Tibial nerve (tissue), 4 donors: ENCODE data around the gene PCSK1. TPM values are rescaled to one million over a fixed set of nuclear protein-coding genes. Genes with fewer than 3 reads are reported as not detected.

ENCODE experiments used
- DNase-seq, 2 donors: peaks; one replicate each; pipeline ENCODE4 v3.0.0-alpha.2; 2019; ENCODE audit warnings: low spot score in 2 of 2
- H3K27ac ChIP-seq, 4 donors: fragments of 200-600 bp; sonication (generic) in 3 of 4; one replicate each; pipeline ENCODE4 v1.5.1; 2017 to 2019; ENCODE audit warnings: mild to moderate bottlenecking in 1 of 4
- H3K27me3 ChIP-seq, 2 donors: fragments of 200-600 bp; sonication (generic) in 1 of 2; one replicate each; pipeline versions ENCODE4 v1.5.1 to v1.6.0; 2017 to 2019
- H3K36me3 ChIP-seq, 3 donors: fragments of 200-600 bp; sonication (generic); one replicate each; pipeline ENCODE4 v1.5.1; 2018 to 2019
- H3K4me1 ChIP-seq, 4 donors: fragments of 200-600 bp; sonication (generic) in 3 of 4; one replicate each; pipeline ENCODE4 v1.5.1; 2017 to 2019
- H3K4me3 ChIP-seq, 4 donors: fragments of 200-600 bp; sonication (generic) in 3 of 4; one replicate each; pipeline ENCODE4 v1.5.1; 2017 to 2019; ENCODE audit warnings: mild to moderate bottlenecking in 1 of 4, moderate library complexity in 1 of 4
- H3K9me3 ChIP-seq, 4 donors: fragments of 200-600 bp; sonication (generic) in 3 of 4; one replicate each; pipeline ENCODE4 v1.5.1; 2017 to 2019
- EP300 ChIP-seq, 2 donors: sonication (generic); formaldehyde crosslinking; IDR thresholded peaks; one replicate each; pipeline ENCODE4 v1.6.1; 2017; ENCODE audit warnings: antibody characterized with exemption in 2 of 2, mild to moderate bottlenecking in 1 of 2
- POLR2A ChIP-seq, 2 donors: fragments of 450-650 bp; IDR thresholded peaks; one replicate each; pipeline ENCODE4 v1.6.1; 2017; ENCODE audit warnings: antibody characterized with exemption in 2 of 2, mild to moderate bottlenecking in 2 of 2, moderate library complexity in 2 of 2
- WGBS, 2 donors: methylation state at CpG; one replicate each; pipeline ENCODE4 v1.1.5; 2018; 5-methylcytosine and 5-hydroxymethylcytosine counted together
- total RNA-seq, 4 donors: library from RNA; depleted of rRNA; stranded (reverse); fragments of >200 nt; gene quantifications; one replicate each; pipeline ENCODE4 v1.1.0, GENCODE V29; 2016
- TF ChIP-seq, protein P1 (sequence below), 5 experiments: fragments of 200-600 bp in 3 of 5; fragments of 450-650 bp in 2 of 5; sonication (generic) in 3 of 5; IDR thresholded peaks; one replicate each; pipeline ENCODE4 v1.5.1; 2016 to 2019; ENCODE audit warnings: antibody characterized with exemption in 5 of 5, mild to moderate bottlenecking in 3 of 5, moderate library complexity in 2 of 5

The PCSK1 gene
- total RNA-seq, 4 donors from 2014 or later: 0.22 to 8.1 (median 0.70) TPM

DNA sequence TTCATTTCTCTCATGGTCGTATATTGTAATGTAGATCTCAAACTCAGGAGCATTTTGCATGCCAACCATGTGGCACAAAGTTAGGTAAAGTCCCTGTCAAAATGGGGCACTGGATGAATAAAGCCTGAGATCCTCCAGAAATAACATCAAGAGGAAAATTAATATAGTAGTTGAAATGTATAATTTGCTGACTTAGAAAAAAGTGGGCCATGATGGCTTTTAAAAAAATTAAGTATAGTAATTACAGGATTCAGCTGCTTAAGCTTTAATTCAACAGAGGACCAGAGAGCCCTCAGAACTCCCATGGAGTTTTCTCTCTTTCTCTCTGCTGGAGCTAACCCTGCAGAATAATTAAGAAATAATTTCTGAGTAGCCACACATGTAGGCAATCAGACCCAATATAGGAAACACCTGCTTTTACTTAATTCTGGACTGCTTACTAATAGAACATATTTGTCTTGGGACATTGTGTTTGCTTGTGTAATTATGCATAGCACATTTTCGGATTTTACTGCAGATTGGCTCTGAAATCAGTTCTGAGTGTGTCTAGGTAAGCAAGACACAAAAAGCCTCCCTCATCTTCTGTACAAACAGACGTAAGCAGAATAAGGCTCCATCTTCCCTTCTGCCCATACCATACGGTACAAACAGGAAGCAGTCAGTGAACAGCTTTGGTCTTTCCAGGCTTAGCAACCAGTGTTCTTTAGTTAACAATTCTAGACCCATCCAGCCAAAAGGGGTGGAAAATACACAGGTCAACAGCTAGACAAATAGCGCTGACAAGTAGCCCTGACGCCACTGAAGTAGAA is 26.5 kb upstream of the PCSK1 start:
- H3K27ac ChIP-seq: no peak overlapping the region
- H3K4me3 ChIP-seq: no peak overlapping the region
- DNase-seq: no peak
- TF ChIP-seq POLR2A (IDR thresholded peaks at IDR 0.05): no peak
- no peak for TF ChIP-seq EP300 (IDR thresholded peaks at IDR 0.05)
- TF ChIP-seq, protein P1, sequence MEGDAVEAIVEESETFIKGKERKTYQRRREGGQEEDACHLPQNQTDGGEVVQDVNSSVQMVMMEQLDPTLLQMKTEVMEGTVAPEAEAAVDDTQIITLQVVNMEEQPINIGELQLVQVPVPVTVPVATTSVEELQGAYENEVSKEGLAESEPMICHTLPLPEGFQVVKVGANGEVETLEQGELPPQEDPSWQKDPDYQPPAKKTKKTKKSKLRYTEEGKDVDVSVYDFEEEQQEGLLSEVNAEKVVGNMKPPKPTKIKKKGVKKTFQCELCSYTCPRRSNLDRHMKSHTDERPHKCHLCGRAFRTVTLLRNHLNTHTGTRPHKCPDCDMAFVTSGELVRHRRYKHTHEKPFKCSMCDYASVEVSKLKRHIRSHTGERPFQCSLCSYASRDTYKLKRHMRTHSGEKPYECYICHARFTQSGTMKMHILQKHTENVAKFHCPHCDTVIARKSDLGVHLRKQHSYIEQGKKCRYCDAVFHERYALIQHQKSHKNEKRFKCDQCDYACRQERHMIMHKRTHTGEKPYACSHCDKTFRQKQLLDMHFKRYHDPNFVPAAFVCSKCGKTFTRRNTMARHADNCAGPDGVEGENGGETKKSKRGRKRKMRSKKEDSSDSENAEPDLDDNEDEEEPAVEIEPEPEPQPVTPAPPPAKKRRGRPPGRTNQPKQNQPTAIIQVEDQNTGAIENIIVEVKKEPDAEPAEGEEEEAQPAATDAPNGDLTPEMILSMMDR (IDR thresholded peaks at IDR 0.05): no peak
- no peaks in the 10 kb centered on the region for H3K4me1 ChIP-seq
- H3K27me3 ChIP-seq: no peaks in the 10 kb centered on the region
- WGBS, 2 donors: 64 to 65% methylated on average over 6 of the region's 6 CpGs
- H3K36me3 ChIP-seq: no peaks in the 10 kb centered on the region
- H3K9me3 ChIP-seq: no peaks in the 10 kb centered on the region

DNA sequence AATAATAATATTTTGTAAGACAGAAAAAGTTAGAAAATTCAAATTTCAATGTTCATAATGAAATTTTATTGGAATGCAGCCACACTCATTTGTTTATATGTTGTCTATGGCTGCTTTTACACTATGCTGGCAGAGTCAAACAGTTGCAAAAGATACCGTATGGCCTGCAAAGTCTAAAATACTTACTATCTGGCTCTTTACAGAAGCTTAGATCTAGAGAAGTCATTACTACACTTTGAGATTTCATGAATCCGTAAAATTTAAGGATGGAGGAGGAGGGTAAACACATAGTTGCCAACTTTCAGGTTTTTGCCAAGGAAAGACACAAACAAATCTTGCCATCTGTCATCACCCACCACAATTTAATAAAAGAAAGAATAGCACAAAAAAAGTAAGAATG is 25.1 kb upstream of the PCSK1 start:
- Histone ChIP-seq H3K9me3 (no peaks in the 10 kb centered on the region), H3K27me3 (no peaks in the 10 kb centered on the region), H3K27ac (no peak overlapping the region), H3K4me3 (no peak overlapping the region), H3K4me1 (no peaks in the 10 kb centered on the region), H3K36me3 (no peaks in the 10 kb centered on the region)
- no peak for TF ChIP-seq EP300 (IDR thresholded peaks at IDR 0.05)
- TF ChIP-seq, protein P1 (IDR thresholded peaks at IDR 0.05): no peak
- TF ChIP-seq POLR2A (IDR thresholded peaks at IDR 0.05): no peak
- 78 to 90% methylated on average over 2 of the region's 2 CpGs for WGBS, 2 donors
- DNase-seq: no peak

GRCh38 chr5:96455789-96456188 is 22.7 kb upstream of the PCSK1 start:
- Histone ChIP-seq H3K36me3 (no peaks in the 10 kb centered on the region), H3K4me3 (no peak overlapping the region), H3K9me3 (no peaks in the 10 kb centered on the region), H3K4me1 (no peaks in the 10 kb centered on the region), H3K27me3 (no peaks in the 10 kb centered on the region), H3K27ac (no peak overlapping the region)
- no peak for DNase-seq
- WGBS, 2 donors: 80 to 87% methylated on average over 4 of the region's 4 CpGs
- TF ChIP-seq EP300 (IDR thresholded peaks at IDR 0.05) (no peak), POLR2A (IDR thresholded peaks at IDR 0.05) (no peak)
- TF ChIP-seq, protein P1 (IDR thresholded peaks at IDR 0.05): no peak

- DNase-seq: no peak
- H3K4me3 ChIP-seq: no peak overlapping the region
- no peaks in the 10 kb centered on the region for H3K9me3 ChIP-seq
- no peaks in the 10 kb centered on the region for H3K4me1 ChIP-seq
- no peaks in the 10 kb centered on the region for H3K27me3 ChIP-seq
- WGBS, 2 donors: 74 to 82% methylated on average over 3 of the region's 3 CpGs
- H3K36me3 ChIP-seq: no peaks in the 10 kb centered on the region
- H3K27ac ChIP-seq: no peak overlapping the region
- TF ChIP-seq POLR2A (IDR thresholded peaks at IDR 0.05) (no peak), EP300 (IDR thresholded peaks at IDR 0.05) (no peak)
- TF ChIP-seq, protein P1 (IDR thresholded peaks at IDR 0.05): no peak
Observed at GRCh38 chr5:96453394-96453793, 20.3 kb upstream of the PCSK1 start.

DNA sequence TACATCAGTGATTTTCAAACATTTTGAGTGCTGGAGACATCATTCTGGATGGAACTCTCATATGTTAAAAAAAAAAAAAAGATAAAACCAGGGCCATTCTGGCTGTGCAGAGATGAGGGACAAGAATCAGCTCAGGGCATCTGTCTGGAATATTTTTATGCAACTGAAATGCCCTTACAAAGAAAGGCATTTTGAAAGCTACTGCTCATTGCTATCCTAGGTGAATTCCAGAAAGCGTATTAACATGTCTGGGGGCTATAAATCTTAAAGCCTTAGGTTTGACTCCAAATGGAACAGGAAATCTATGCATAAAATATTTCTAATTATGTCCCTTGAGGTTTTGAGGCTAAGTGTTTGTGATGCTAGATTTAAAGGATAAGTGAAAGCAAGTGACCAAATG is 14.9 kb upstream of the PCSK1 start:
- H3K4me1 ChIP-seq: no peaks in the 10 kb centered on the region

More for the DNA sequence above, 14.9 kb upstream of the PCSK1 start:
- H3K9me3 ChIP-seq: no peaks in the 10 kb centered on the region
- no peak for DNase-seq
- no peak overlapping the region for H3K4me3 ChIP-seq
- no peaks in the 10 kb centered on the region for H3K36me3 ChIP-seq
- 38 to 52% methylated on average over 1 of the region's 1 CpG for whole genome bisulfite sequencing, 2 donors
- no peaks in the 10 kb centered on the region for H3K27me3 ChIP-seq
- TF ChIP-seq, protein P1 (IDR thresholded peaks at IDR 0.05): no peak
- no peak for TF ChIP-seq POLR2A (IDR thresholded peaks at IDR 0.05)
- no peak for TF ChIP-seq EP300 (IDR thresholded peaks at IDR 0.05)
- no peak overlapping the region for H3K27ac ChIP-seq
